HG02884 (cell line): ENCODE data around the gene LILRB1.
"Not testable (repeated sequence)": the region's sequence is repeated elsewhere in the genome, so short reads cannot be mapped to it uniquely, and the experiment has no call there.

Experiments used
- ATAC-seq: cut with Tn5 transposase; IDR thresholded peaks from one replicate; pipeline ENCODE4 v1.9.1; 2021; ENCODE audit warnings: mild to moderate bottlenecking, moderate library complexity; ENCODE audit not compliant: unreplicated experiment

The LILRB1 gene

GRCh38 chr19:54624934-54625730 lies 5.2 kb upstream of the LILRB1 start:
- ATAC-seq, result not testable (repeated sequence)

GRCh38 chr19:54626757-54627156 lies 3.5 kb upstream of the LILRB1 start:
- no peak for ATAC-seq

- not testable (repeated sequence) for ATAC-seq
Measured at GRCh38 chr19:54627912-54628311, 2.4 kb upstream of the LILRB1 start.

- no peak for ATAC-seq
Measured at GRCh38 chr19:54630782-54631181, 498 bp downstream of the LILRB1 start.

GRCh38 chr19:54631489-54632337 lies 1.4 kb downstream of the LILRB1 start:
- not testable (repeated sequence) for ATAC-seq

- ATAC-seq, result not testable (repeated sequence)
Measured at GRCh38 chr19:54632517-54632916, 2.2 kb downstream of the LILRB1 start.

GRCh38 chr19:54633401-54633800 lies 3.1 kb downstream of the LILRB1 start:
- ATAC-seq, result no peak

- not testable (repeated sequence) for ATAC-seq
Measured at GRCh38 chr19:54636081-54636480, 5.8 kb downstream of the LILRB1 start.

- ATAC-seq, result no peak
Measured at GRCh38 chr19:54638683-54639082, 8.4 kb downstream of the LILRB1 start.

- not testable (repeated sequence) for ATAC-seq
Measured at GRCh38 chr19:54642953-54643352, 12.7 kb downstream of the LILRB1 start.

GRCh38 chr19:54643583-54643982 lies 13.3 kb downstream of the LILRB1 start:
- ATAC-seq, result not testable (repeated sequence)

GRCh38 chr19:54644056-54644455 lies 13.8 kb downstream of the LILRB1 start:
- ATAC-seq, result no peak

GRCh38 chr19:54646331-54646841 lies 16.1 kb downstream of the LILRB1 start:
- no peak for ATAC-seq

GRCh38 chr19:54648129-54648528 lies 17.8 kb downstream of the LILRB1 start:
- no peak for ATAC-seq

- ATAC-seq, result no peak
Measured at GRCh38 chr19:54650108-54650655, 19.9 kb downstream of the LILRB1 start.

- ATAC-seq, result no peak
Measured at GRCh38 chr19:54653181-54653809, 23.0 kb downstream of the LILRB1 start.

GRCh38 chr19:54654447-54655321 lies 24.4 kb downstream of the LILRB1 start:
- no peak for ATAC-seq

- ATAC-seq, result no peak
Measured at GRCh38 chr19:54659300-54659699, 29.0 kb downstream of the LILRB1 start.

- ATAC-seq, result no peak
Measured at GRCh38 chr19:54660306-54660705, 30.0 kb downstream of the LILRB1 start.

- no peak for ATAC-seq
Measured at GRCh38 chr19:54660964-54661363, 30.7 kb downstream of the LILRB1 start.
